Measurements from ENCODE around the gene TNS1. TPM values are rescaled to one million over a fixed set of nuclear protein-coding genes. Genes with fewer than 3 reads are reported as not detected.
A peak's percentile ranks its signal among the peaks of the same experiment; 100 is the strongest.

Gene TNS1
- total RNA-seq, 1 donor from 2014 or later, result 828 TPM

- H3K27ac ChIP-seq (replicated peaks), result peak overlapping the region; percentile 95
- H3K36me3 ChIP-seq, result peaks cover 97% of the 10 kb centered on the region
- TF ChIP-seq CTCF (IDR thresholded peaks at IDR 0.05; ENCODE audit: borderline replicate concordance), result no peak
- H3K27me3 ChIP-seq (ENCODE audit: low read depth), result no peaks in the 10 kb centered on the region
- no peaks in the 10 kb centered on the region for H3K9me3 ChIP-seq (replicated peaks)
- peaks cover 100% of the 10 kb centered on the region for H3K4me1 ChIP-seq
- no peak for DNase-seq
- intact Hi-C loops (cut with micrococcal nuclease), result no loop called here
- H3K4me3 ChIP-seq, result no peak overlapping the region
Observed at GRCh38 chr2:217817466-217818292, 185.1 kb downstream of the TNS1 start.

- Histone ChIP-seq H3K27me3 (ENCODE audit: low read depth) (no peaks in the 10 kb centered on the region), H3K27ac (replicated peaks) (peak overlapping the region; percentile 95), H3K4me1 (peaks cover 100% of the 10 kb centered on the region), H3K36me3 (peaks cover 100% of the 10 kb centered on the region), H3K4me3 (no peak overlapping the region), H3K9me3 (replicated peaks) (no peaks in the 10 kb centered on the region)
- DNase-seq, result peak; percentile 60
- no peak for TF ChIP-seq CTCF (IDR thresholded peaks at IDR 0.05; ENCODE audit: borderline replicate concordance)
- intact Hi-C loops (cut with micrococcal nuclease), result no loop called here
Observed at GRCh38 chr2:217816396-217816869, 186.4 kb downstream of the TNS1 start.

- peak overlapping the region; percentile 95 for H3K27ac ChIP-seq (replicated peaks)
- H3K27me3 ChIP-seq (ENCODE audit: low read depth), result no peaks in the 10 kb centered on the region
- no peak for TF ChIP-seq CTCF (IDR thresholded peaks at IDR 0.05; ENCODE audit: borderline replicate concordance)
- H3K4me1 ChIP-seq, result peaks cover 89% of the 10 kb centered on the region
- no peak overlapping the region for H3K4me3 ChIP-seq
- no peaks in the 10 kb centered on the region for H3K9me3 ChIP-seq (replicated peaks)
- H3K36me3 ChIP-seq, result peaks cover 97% of the 10 kb centered on the region
- DNase-seq, result no peak
- intact Hi-C loops (cut with micrococcal nuclease), result no loop called here
Observed at GRCh38 chr2:217813828-217814227, 189.0 kb downstream of the TNS1 start.

- intact Hi-C loops (cut with micrococcal nuclease), result no loop called here
- Histone ChIP-seq H3K9me3 (replicated peaks) (no peaks in the 10 kb centered on the region), H3K4me1 (peaks cover 89% of the 10 kb centered on the region), H3K4me3 (no peak overlapping the region), H3K27ac (replicated peaks) (peak overlapping the region; percentile 95), H3K27me3 (ENCODE audit: low read depth) (no peaks in the 10 kb centered on the region), H3K36me3 (peaks cover 97% of the 10 kb centered on the region)
- TF ChIP-seq CTCF (IDR thresholded peaks at IDR 0.05; ENCODE audit: borderline replicate concordance), result no peak
- DNase-seq, result no peak
Observed at GRCh38 chr2:217812170-217812569, 190.6 kb downstream of the TNS1 start.

- no peak for TF ChIP-seq CTCF (IDR thresholded peaks at IDR 0.05; ENCODE audit: borderline replicate concordance)
- peaks cover 92% of the 10 kb centered on the region for H3K36me3 ChIP-seq
- intact Hi-C loops (cut with micrococcal nuclease), result no loop called here
- peaks cover 89% of the 10 kb centered on the region for H3K4me1 ChIP-seq
- H3K4me3 ChIP-seq, result no peak overlapping the region
- no peak for DNase-seq
- H3K27me3 ChIP-seq (ENCODE audit: low read depth), result no peaks in the 10 kb centered on the region
- H3K27ac ChIP-seq (replicated peaks), result no peak overlapping the region
- H3K9me3 ChIP-seq (replicated peaks), result no peaks in the 10 kb centered on the region
Observed at GRCh38 chr2:217810260-217810659, 192.5 kb downstream of the TNS1 start.
